Subcutaneous adipose tissue (tissue), 4 donors: ENCODE measurements around the gene LRRTM2. TPM values are rescaled to one million over a fixed set of nuclear protein-coding genes. Genes with fewer than 3 reads are reported as not detected.

ENCODE experiments used
- CTCF ChIP-seq: fragments of 450-650 bp; IDR thresholded peaks from one replicate; pipeline ENCODE4 v1.5.1; 2016; ENCODE audit warnings: low read depth, mild to moderate bottlenecking, control low read depth, antibody characterized with exemption, moderate library complexity
- total RNA-seq, 4 donors: library from RNA; depleted of rRNA; stranded (reverse); fragments of >200 nt; gene quantifications; one replicate each; pipeline ENCODE4 v1.1.0, GENCODE V29; 2016

The LRRTM2 gene
- total RNA-seq, 4 donors from 2014 or later: 0.34 to 8.9 (median 1.1) TPM

DNA sequence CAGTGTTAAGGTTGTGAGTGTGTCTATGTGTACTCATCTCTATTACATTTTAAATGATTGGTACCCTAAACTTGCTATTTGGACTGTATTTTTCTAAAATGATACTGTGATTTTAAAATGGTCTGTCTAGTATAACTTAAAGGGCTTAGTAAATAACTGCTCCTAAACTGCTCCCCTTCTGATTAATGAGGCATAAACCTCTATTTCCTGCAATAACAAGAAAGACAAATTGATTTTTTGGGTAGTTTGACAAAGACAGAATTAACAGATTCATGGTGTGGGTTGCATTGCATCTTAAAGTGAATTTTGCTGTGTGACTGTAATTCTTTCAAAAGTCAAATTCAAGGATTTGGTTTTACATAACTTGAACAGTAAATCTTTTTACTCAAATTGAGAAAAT is 8.1 kb upstream of the LRRTM2 start:
- no peak for TF ChIP-seq CTCF

DNA sequence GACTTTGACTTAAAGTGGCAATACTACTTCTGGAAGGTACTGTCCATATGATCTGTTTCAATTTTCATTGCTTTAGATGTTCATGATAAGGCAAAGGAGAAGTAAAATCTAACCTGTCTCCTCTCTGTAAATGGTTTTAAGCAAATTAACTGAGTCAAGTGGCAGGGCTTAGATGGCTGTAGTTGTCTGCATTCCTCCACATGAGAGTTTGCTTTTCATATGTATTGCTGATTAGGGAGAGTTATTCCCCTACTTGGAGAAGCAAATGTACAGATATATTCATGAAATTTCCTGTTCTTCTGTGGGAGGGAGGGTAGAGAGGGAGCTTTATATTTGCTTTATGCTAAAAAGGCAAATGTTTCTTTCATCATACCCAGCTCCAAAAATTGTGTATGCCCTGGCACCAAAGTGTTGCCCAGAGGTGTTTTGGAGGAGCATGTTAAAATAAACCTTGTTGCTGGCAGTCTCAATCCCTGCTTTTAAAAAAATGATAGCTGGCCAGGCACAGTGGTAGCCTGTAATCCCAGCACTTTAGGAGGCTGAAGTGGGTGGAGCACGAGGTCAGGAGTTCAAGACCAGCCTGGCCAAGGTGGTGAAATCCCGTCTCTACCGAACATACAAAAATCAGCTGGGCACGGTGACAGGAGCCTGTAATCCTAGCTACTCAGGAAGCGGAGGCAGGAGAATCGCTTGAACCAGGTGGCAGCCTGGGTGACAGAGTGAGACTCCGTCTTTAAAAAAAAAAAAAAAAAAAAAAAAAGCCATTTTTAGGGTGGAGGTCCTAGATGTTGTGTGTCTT is 3.5 kb upstream of the LRRTM2 start:
- no peak for TF ChIP-seq CTCF

DNA sequence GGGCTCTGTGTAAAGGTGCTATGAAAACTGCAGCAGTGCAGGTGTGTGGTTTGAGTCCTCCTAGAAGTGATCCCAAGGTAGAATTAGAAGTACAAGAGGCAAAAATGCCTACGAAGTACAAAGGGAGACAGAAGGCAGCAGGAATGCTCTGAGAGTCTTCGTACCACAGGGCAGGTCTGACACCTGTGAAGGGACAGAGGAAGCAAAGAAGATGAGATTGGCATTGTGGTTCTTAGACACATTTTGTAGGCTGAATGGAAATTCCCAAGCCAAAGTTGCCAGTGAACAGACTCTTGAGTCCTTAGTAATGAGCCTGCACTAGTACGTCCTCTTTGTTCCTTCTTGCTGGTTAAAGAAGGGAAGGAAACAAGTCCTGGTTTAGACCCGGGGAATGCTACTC is 1.7 kb upstream of the LRRTM2 start:
- no peak for TF ChIP-seq CTCF

- TF ChIP-seq CTCF: no peak
Measured at GRCh38 chr5:138875946-138876345, 811 bp upstream of the LRRTM2 start.

DNA sequence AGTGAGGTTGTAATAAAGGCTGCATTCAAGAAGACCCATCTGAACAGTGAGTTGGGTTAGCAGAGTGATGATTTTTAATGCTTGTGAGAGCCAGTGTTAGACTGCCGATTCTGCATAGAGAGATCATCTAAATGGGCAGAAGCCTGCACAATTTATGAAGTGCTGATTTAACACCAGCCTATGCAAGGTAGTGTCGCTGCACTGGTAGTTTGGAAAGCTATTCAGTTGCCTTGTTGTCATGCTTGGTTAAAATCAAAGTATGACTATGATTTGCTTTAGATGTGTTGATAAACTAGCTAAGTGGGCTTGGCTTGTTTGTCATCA is 379 bp upstream of the LRRTM2 start:
- TF ChIP-seq CTCF: no peak

DNA sequence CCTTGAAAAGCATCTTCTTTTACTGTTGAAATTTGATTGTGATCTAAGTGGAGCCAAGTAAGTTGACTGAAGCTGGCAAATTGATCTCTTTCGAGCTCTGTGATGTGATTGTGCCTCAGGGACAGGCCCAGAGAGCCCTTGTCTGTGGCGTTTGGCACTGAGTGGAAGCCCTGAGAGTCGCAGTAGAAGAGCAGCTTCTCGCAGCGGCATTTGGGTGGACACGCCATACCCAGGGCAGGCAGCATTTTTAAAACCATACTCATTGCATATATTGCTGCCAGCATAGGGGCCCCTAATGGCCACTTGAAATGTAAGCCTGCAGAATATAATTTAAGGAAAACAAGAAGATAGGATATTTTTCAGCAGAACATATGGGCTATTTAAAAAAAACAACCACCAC is 894 bp downstream of the LRRTM2 start:
- TF ChIP-seq CTCF: no peak

GRCh38 chr5:138873466-138874221 is 1.5 kb downstream of the LRRTM2 start:
- TF ChIP-seq CTCF: no peak
